ENCODE data around the gene CR1L. TPM values are rescaled to one million over a fixed set of nuclear protein-coding genes. Genes with fewer than 3 reads are reported as not detected.
"Not testable (repeated sequence)": the region's sequence is repeated elsewhere in the genome, so short reads cannot be mapped to it uniquely, and the experiment has no call there.

The CR1L gene
- polyA plus RNA-seq (ENCODE audit: insufficient read length in 3 of 3) = 1 to 10 TPM in 2 of 3 donors, under 1 TPM in 1; 0.96 to 1.6 (median 1.4) TPM

GRCh38 chr1:207644852-207645634 lies at the start of gene CR1L:
Gene CR1L, plus strand, starts transcription at chr1:207645133. Its CDS starts 101 bp downstream, at chr1:207645234.
- peak; percentile 41 to 63 (median 47) for DNase-seq (ENCODE audit: low read depth in 3 of 3, low spot score in 2 of 3)

- DNase-seq (ENCODE audit: low read depth in 3 of 3, low spot score in 2 of 3) = no peak
Measured at GRCh38 chr1:207603777-207604176, 41.2 kb upstream of the CR1L start.

GRCh38 chr1:207605444-207606361 lies 39.2 kb upstream of the CR1L start:
- DNase-seq (ENCODE audit: low read depth in 3 of 3, low spot score in 2 of 3) = no peak

- no peak for DNase-seq (ENCODE audit: low read depth in 3 of 3, low spot score in 2 of 3)
Measured at GRCh38 chr1:207606362-207606755, 38.6 kb upstream of the CR1L start.

GRCh38 chr1:207612762-207613161 lies 32.2 kb upstream of the CR1L start:
- no peak for DNase-seq (ENCODE audit: low read depth in 3 of 3, low spot score in 2 of 3)

GRCh38 chr1:207619871-207620542 lies 24.9 kb upstream of the CR1L start:
- peak; percentile 23 to 40 (median 24) for DNase-seq (ENCODE audit: low read depth in 3 of 3, low spot score in 2 of 3)

GRCh38 chr1:207620543-207620893 lies 24.4 kb upstream of the CR1L start:
- DNase-seq (ENCODE audit: low read depth in 3 of 3, low spot score in 2 of 3) = no peak

GRCh38 chr1:207625504-207626071 lies 19.3 kb upstream of the CR1L start:
- DNase-seq (ENCODE audit: low read depth in 3 of 3, low spot score in 2 of 3) = not testable (repeated sequence)

- no peak for DNase-seq (ENCODE audit: low read depth in 3 of 3, low spot score in 2 of 3)
Measured at GRCh38 chr1:207626972-207627337, 18.0 kb upstream of the CR1L start.

- DNase-seq (ENCODE audit: low read depth in 3 of 3, low spot score in 2 of 3) = no peak
Measured at GRCh38 chr1:207627496-207627895, 17.4 kb upstream of the CR1L start.

- no peak for DNase-seq (ENCODE audit: low read depth in 3 of 3, low spot score in 2 of 3)
Measured at GRCh38 chr1:207628776-207629175, 16.2 kb upstream of the CR1L start.

- no peak for DNase-seq (ENCODE audit: low read depth in 3 of 3, low spot score in 2 of 3)
Measured at GRCh38 chr1:207631137-207631536, 13.8 kb upstream of the CR1L start.

GRCh38 chr1:207633226-207633625 lies 11.7 kb upstream of the CR1L start:
- DNase-seq (ENCODE audit: low read depth in 3 of 3, low spot score in 2 of 3) = no peak

- not testable (repeated sequence) for DNase-seq (ENCODE audit: low read depth in 3 of 3, low spot score in 2 of 3)
Measured at GRCh38 chr1:207633699-207634289, 11.1 kb upstream of the CR1L start.

- not testable (repeated sequence) for DNase-seq (ENCODE audit: low read depth in 3 of 3, low spot score in 2 of 3)
Measured at GRCh38 chr1:207634293-207634692, 10.6 kb upstream of the CR1L start.

GRCh38 chr1:207635569-207636186 lies 9.3 kb upstream of the CR1L start:
- not testable (repeated sequence) for DNase-seq (ENCODE audit: low read depth in 3 of 3, low spot score in 2 of 3)

GRCh38 chr1:207638487-207639145 lies 6.3 kb upstream of the CR1L start:
- DNase-seq (ENCODE audit: low read depth in 3 of 3, low spot score in 2 of 3) = not testable (repeated sequence)

- not testable (repeated sequence) for DNase-seq (ENCODE audit: low read depth in 3 of 3, low spot score in 2 of 3)
Measured at GRCh38 chr1:207639362-207639761, 5.6 kb upstream of the CR1L start.

- DNase-seq (ENCODE audit: low read depth in 3 of 3, low spot score in 2 of 3) = no peak
Measured at GRCh38 chr1:207644166-207644851, 624 bp upstream of the CR1L start.
